HG02642 (cell line): ENCODE data around the gene MRPS2.

Source experiments
- ATAC-seq: cut with Tn5 transposase; IDR thresholded peaks from one replicate; pipeline ENCODE4 v1.9.1; 2021; ENCODE audit warnings: mild to moderate bottlenecking; ENCODE audit not compliant: unreplicated experiment, poor library complexity

The MRPS2 gene

GRCh38 chr9:135551031-135551430 lies 50.5 kb downstream of the MRPS2 start:
- no peak for ATAC-seq

GRCh38 chr9:135551456-135551855 lies 51.0 kb downstream of the MRPS2 start:
- ATAC-seq: no peak

GRCh38 chr9:135552021-135552697 lies 51.7 kb downstream of the MRPS2 start:
- no peak for ATAC-seq

GRCh38 chr9:135552698-135553171 lies 52.3 kb downstream of the MRPS2 start:
- no peak for ATAC-seq
